Choroid plexus epithelial cell (primary cell): ENCODE data around the gene RGS7.

Experiments used
- DNase-seq: peaks from one replicate; pipeline ENCODE4 v3.0.0-alpha.2; 2010; ENCODE audit warnings: low read depth
- H3K4me3 ChIP-seq: 2 replicates; pipeline ENCODE4 v1.5.1; 2011; ENCODE audit warnings: low read depth, mild to moderate bottlenecking, control low read depth, low read length, moderate library complexity
- CTCF ChIP-seq: conservative IDR thresholded peaks from 2 replicates; pipeline ENCODE4 v1.5.1; 2011; ENCODE audit warnings: low read depth, mild to moderate bottlenecking, control low read depth, inconsistent platforms, low read length, moderate library complexity

Gene RGS7

DNA sequence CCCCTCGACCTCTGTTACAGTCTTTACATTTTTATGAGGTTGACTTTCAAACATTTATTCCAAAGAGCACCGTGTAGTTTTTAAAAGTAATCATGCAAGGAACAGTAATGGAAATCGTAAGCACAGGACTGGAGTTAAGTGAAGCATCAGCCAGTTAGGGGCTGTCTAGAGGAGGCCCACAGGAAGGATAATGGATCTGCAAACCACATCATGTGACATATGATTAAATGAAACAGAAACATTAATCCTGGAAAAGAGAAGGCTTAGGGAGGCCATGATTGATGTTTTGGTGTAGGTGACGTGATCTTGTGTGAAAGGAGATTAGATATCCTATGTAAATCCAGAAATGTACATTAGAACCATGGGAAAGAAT, 25.0 kb downstream of the RGS7 start:
- TF ChIP-seq CTCF: no peak
- H3K4me3 ChIP-seq: no peak overlapping the region
- no peak for DNase-seq

DNA sequence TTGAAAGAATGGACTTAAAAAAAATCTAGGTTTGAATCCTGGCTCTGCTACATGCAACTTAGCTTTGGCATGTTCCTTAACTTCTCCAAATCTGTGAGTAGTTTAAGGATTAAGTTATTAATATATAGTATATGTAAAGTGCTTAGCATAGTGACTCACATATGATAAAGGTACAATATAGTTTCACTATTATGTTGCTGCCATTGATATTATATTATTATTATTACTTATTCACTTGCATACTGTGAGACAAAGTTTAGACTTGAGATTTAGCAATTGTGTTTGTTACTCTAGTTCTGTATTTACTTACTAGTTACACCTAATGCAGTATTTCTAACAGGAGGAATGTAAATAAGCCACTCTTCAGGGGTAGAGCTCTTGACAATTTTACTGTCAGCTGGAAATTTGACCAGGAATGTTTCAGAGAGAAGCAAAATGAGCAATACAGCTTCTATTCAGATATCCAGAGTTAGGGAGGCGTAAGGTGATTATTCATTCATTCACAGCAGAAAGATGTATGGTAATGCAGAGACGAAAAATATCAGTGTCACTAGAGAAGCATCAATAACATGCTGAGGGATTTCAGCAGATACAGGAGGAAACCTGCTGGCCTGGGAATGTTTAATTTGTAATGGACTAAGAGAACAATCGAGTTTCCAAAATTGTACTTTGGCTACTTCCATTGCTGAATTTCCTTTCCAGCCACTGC, 25.5 kb downstream of the RGS7 start:
- no peak overlapping the region for H3K4me3 ChIP-seq
- DNase-seq: no peak
- TF ChIP-seq CTCF: no peak

GRCh38 chr1:241330619-241331327, 26.2 kb downstream of the RGS7 start:
- no peak overlapping the region for H3K4me3 ChIP-seq

GRCh38 chr1:241325456-241325855, 31.5 kb downstream of the RGS7 start:
- H3K4me3 ChIP-seq: no peak overlapping the region
- TF ChIP-seq CTCF: no peak
- DNase-seq: no peak

More at GRCh38 chr1:241330619-241331327, 26.2 kb downstream of the RGS7 start:
- no peak for DNase-seq
- TF ChIP-seq CTCF: no peak

DNA sequence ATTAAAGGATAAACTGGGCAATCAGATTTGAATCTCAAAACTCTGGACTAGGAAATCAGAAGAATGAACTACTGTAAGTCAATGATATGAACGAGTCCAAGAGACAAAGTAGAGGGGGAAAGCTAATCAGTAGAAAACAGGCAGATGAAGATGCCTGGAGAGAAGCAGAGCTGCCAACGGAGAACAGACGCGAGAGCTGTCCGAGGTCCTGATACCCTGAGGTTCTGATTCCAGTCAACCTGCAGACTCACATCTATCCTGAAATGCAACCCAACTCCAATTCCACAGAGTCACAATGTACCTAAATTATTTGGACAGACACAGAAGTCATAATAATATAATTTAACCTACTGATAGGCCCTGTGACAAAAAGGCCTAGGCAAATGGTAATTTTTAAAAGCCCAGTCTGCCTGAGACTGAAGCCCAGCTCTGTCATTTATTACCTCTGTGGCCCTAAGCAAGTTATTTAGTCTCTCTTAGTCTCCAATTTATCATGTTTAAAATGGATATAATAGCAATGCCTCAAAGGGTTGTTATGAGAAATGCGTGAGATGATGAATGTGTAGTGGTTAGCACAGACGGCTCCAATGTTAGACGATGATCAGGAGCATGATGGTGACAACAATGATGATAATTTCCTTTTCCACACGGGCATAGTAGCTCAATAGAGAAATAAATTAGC, 33.4 kb downstream of the RGS7 start:
- no peak for TF ChIP-seq CTCF
- no peak overlapping the region for H3K4me3 ChIP-seq
- DNase-seq: peak; percentile 43

- no peak for DNase-seq
- H3K4me3 ChIP-seq: no peak overlapping the region
- TF ChIP-seq CTCF: no peak
Observed at GRCh38 chr1:241317676-241318075, 39.3 kb downstream of the RGS7 start.

DNA sequence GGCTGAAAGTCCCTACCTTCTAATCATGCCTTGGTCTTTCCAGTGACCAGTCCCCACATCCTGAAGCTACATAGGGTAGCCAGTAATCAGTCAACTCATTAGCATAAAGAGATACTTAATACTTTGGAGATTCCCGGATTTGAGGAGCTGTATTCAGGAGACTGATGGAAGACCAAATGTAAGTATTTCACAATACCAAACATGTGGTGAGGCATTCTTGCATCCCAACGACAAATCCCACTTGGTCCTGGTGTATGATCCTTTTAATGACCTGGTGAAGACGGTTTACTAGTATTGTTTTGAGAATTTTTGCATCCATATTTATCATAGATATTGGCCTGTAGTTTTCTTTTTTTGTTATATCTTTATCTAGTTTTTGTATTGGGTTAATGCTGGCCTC, 40.6 kb downstream of the RGS7 start:
- DNase-seq: no peak
- TF ChIP-seq CTCF: no peak
- no peak overlapping the region for H3K4me3 ChIP-seq
